Mucosa of descending colon (tissue), 3 donors: ENCODE results near the gene IMMP2L. TPM values are rescaled to one million over a fixed set of nuclear protein-coding genes. Genes with fewer than 3 reads are reported as not detected.

ENCODE experiments used
- ATAC-seq: fragments of 200-7000 bp; cut with Tn5 transposase; one replicate; pipeline ENCODE4 v1.9.1; 2020; ENCODE audit warnings: mild to moderate bottlenecking, moderate library complexity
- DNase-seq, 3 donors: peaks; one replicate each; pipeline ENCODE4 v3.0.0-alpha.2; 2020
- H3K36me3 ChIP-seq: fragments of 200-600 bp; one replicate; pipeline ENCODE4 v1.8.0; 2021; ENCODE audit warnings: low read depth, mild to moderate bottlenecking
- H3K4me1 ChIP-seq: fragments of 200-600 bp; one replicate; pipeline ENCODE4 v1.8.0; 2021; ENCODE audit warnings: low read depth, mild to moderate bottlenecking
- H3K4me3 ChIP-seq: fragments of 200-600 bp; one replicate; pipeline ENCODE4 v1.8.0; 2021; ENCODE audit warnings: mild to moderate bottlenecking
- H3K9me3 ChIP-seq: fragments of 200-600 bp; one replicate; pipeline ENCODE4 v1.8.0; 2021; ENCODE audit warnings: mild to moderate bottlenecking
- CTCF ChIP-seq: fragments of 200-600 bp; IDR thresholded peaks from one replicate; pipeline ENCODE4 v1.8.0; 2022; ENCODE audit warnings: antibody characterized with exemption, mild to moderate bottlenecking
- intact Hi-C, 2 donors: fragments of 100-400 bp; cut with DNase I in 1 of 2; cut with micrococcal nuclease in 1 of 2; formaldehyde crosslinking; loops; one replicate each; pipeline versions ENCODE4 v1.11.0 to v1.11.1; 2022; cut with DNase I, micrococcal nuclease
- total RNA-seq, 3 donors: library from RNA; stranded (reverse); fragmentation: NEBNext Ultra II Directional in 2 of 3; extraction: Animal tissue kit (Norgen Biotek cat#: 25700) in 2 of 3; gene quantifications; one replicate each; pipeline versions ENCODE4 v1.2.1 to v1.2.4, GENCODE V29; 2021 to 2023
- donor health status: DM: no; HTN: no; CAD: no; lungs with moderate emphysema.
- donor health status: DM: no; HTN: no; CAD: no.
- donor health status: DM: no; HTN: yes; CAD: no.

The IMMP2L gene
- total RNA-seq, 3 donors from 2014 or later, result 12.1 to 20.7 (median 17.7) TPM

- no peaks in the 10 kb centered on the region for H3K36me3 ChIP-seq
These were observed 321.9 kb downstream of the IMMP2L start for GRCh38 chr7:111240371-111240770.

GRCh38 chr7:111239437-111239836, 322.9 kb downstream of the IMMP2L start:
- Histone ChIP-seq H3K4me3 (no peak overlapping the region), H3K9me3 (no peaks in the 10 kb centered on the region), H3K36me3 (no peaks in the 10 kb centered on the region), H3K4me1 (no peaks in the 10 kb centered on the region)
- no peak for ATAC-seq
- intact Hi-C loops, result no loop called here
- DNase-seq, result no peak
- TF ChIP-seq CTCF, result no peak

More at GRCh38 chr7:111240371-111240770, 321.9 kb downstream of the IMMP2L start:
- Histone ChIP-seq H3K4me1 (no peaks in the 10 kb centered on the region), H3K4me3 (no peak overlapping the region), H3K9me3 (no peaks in the 10 kb centered on the region)
- intact Hi-C loops, result no loop called here
- ATAC-seq (no peak), DNase-seq (no peak)
- TF ChIP-seq CTCF, result no peak

- intact Hi-C loops, result no loop called here
- no peak for TF ChIP-seq CTCF
- no peaks in the 10 kb centered on the region for H3K9me3 ChIP-seq
- H3K4me3 ChIP-seq, result no peak overlapping the region
- DNase-seq (no peak), ATAC-seq (no peak)
- no peaks in the 10 kb centered on the region for H3K36me3 ChIP-seq
- H3K4me1 ChIP-seq, result no peaks in the 10 kb centered on the region
These were observed 323.4 kb downstream of the IMMP2L start for GRCh38 chr7:111238886-111239285.

- H3K4me1 ChIP-seq, result no peaks in the 10 kb centered on the region
- H3K9me3 ChIP-seq, result no peaks in the 10 kb centered on the region
- TF ChIP-seq CTCF, result no peak
- H3K4me3 ChIP-seq, result no peak overlapping the region
- no peaks in the 10 kb centered on the region for H3K36me3 ChIP-seq
- no peak for DNase-seq
- intact Hi-C loops, result no loop called here
- no peak for ATAC-seq
These were observed 326.6 kb downstream of the IMMP2L start for GRCh38 chr7:111235709-111236108.

- Histone ChIP-seq H3K4me1 (no peaks in the 10 kb centered on the region), H3K9me3 (no peaks in the 10 kb centered on the region), H3K4me3 (no peak overlapping the region), H3K36me3 (no peaks in the 10 kb centered on the region)
- TF ChIP-seq CTCF, result no peak
- ATAC-seq (no peak), DNase-seq (no peak)
- intact Hi-C loops, result no loop called here
These were observed 329.8 kb downstream of the IMMP2L start for GRCh38 chr7:111232249-111233084.
